T-helper 9 cell (primary cell): ENCODE results near the gene COL4A2.
"Not testable (repeated sequence)": the region's sequence is repeated elsewhere in the genome, so short reads cannot be mapped to it uniquely, and the experiment has no call there.

Experiments used
- DNase-seq: peaks from one replicate; pipeline ENCODE4 v3.0.0-alpha.2; 2020

Gene COL4A2

GRCh38 chr13:110308656-110309359, 1.7 kb downstream of the COL4A2 start:
- DNase-seq: no peak

DNA sequence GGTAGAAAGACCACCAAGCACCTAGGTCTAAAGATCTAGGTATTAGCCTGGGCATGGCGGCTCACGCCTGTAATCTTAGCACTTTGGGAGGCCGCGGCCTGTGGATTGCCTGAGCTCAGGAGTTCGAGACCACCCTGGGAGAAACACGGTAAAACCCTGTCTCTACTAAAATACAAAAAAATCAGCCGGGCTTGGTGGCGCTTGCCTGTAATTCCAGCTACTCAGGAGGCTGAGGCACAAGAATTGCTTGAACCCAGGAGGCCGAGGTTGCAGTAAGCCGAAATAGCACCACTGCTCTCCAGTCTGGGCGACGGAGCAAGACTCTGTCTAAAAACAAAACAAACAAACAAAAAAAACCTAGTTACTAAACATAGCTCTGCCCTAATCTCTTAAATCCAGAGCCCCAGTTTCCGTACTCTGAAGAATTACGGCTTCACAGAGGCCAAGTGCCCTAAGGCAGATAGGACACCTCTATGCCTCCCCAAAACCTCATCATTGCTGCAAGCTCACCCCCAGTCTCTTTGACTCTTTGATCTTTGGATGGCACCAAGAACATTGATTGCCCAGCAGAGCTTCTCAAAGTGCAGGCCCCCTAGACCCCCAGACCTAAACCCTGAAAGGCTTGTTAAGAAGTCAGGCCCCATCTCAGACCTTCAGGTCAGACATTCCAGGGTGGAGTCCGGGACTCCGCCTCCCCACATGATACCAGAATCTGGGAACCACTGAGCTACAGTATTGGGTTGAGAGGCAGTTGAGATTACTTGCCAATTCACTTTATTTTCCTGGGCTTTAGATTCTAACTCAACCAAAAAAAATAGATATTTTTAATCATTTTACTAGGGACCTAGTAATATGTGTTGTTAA, 2.8 kb downstream of the COL4A2 start:
- no peak for DNase-seq

- DNase-seq: no peak
Measured at GRCh38 chr13:110310541-110311442, 3.7 kb downstream of the COL4A2 start.

- DNase-seq: no peak
Measured at GRCh38 chr13:110311443-110312338, 4.6 kb downstream of the COL4A2 start.

DNA sequence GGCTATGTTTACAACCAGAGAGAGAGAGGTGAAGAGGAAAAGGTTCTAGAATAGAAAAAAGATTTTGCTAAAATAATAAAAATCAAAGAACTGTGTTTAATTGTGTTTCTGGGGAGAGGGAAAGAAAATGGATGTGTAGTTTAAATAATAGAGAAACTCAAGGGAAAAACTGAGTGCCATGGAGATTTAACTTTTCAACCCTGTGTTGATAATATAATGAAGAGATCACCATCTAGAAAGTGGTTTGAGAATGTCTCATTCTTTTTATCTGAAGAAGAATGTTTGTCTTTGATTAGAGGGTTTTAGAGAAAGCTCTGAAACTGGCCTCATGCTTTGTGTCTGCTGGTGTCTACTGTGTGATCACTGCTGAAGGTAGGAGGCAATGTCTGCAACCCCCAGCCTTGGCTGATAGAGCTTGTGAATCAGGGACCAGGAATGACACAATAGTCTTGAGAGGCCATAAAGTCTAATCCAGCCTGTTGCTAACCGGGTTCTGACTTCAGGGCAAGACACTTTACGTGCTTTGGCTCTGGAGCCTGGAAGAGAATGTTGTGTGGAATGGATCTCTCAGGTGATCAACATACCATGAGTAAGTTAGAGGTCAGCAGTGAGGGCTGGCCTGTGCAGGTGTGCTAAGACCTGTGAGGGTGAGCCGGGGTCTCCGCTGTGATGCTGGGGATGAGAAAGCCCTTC, 5.4 kb downstream of the COL4A2 start:
- DNase-seq: no peak

DNA sequence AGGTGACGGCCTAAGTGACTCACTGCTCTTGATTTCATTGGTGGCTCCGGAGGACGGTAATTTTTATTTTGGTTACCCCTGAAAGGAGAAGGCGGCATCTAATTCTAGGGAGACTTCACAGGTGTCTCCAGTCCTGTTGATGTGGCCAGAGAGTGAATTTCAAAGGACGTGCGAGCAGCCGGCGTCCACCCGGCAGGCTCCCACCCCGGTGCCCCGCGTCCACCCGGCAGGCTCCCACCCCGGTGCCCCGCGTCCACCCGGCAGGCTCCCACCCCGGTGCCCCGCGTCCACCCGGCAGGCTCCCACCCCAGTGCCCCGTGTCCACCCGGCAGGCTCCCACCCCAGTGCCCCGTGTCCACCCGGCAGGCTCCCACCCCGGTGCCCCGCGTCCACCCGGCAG, 6.2 kb downstream of the COL4A2 start:
- not testable (repeated sequence) for DNase-seq

GRCh38 chr13:110313733-110314132, 6.6 kb downstream of the COL4A2 start:
- DNase-seq: not testable (repeated sequence)

GRCh38 chr13:110314516-110315245, 7.6 kb downstream of the COL4A2 start:
- no peak for DNase-seq

GRCh38 chr13:110316196-110316595, 9.1 kb downstream of the COL4A2 start:
- no peak for DNase-seq

GRCh38 chr13:110317093-110317492, 10.0 kb downstream of the COL4A2 start:
- DNase-seq: no peak

GRCh38 chr13:110317496-110318195, 10.6 kb downstream of the COL4A2 start:
- DNase-seq: no peak

- no peak for DNase-seq
Measured at GRCh38 chr13:110318920-110319319, 11.8 kb downstream of the COL4A2 start.

GRCh38 chr13:110319397-110319773, 12.3 kb downstream of the COL4A2 start:
- DNase-seq: no peak

DNA sequence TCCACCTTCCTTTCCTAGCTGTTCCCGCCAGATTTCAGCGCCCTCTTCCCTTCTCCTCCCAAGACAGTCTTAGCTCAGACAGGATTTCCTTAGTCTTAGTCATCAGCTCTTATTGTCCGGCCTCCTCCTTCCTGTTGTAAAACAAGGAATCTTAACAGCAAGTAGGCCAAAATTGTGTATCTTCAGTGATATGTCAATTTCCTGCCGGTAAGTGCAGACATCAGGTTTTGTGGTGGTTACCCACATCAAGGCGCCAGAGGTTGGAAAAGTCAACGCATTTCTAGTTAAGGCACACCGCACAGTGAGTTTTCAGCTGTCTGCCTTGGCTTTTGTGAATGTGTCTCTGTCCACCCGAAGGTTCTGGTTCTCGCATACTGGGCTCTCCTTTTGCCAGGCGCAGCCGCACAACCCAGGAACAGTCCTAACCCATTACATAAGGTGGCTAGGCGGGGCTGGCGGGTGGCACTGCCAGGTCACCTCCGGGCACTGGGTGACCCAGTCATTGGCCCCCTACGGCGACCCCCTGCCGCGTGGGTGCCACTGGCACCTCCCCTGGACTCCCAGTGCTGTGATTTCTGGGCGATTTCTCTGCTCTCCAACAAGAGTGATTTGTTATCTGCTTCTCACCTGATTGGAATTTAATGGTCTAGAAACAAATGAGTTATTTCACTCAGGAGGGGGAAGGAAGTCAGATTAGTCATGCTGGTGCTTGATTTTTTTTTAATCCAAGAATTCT, 12.9 kb downstream of the COL4A2 start:
- DNase-seq: no peak

DNA sequence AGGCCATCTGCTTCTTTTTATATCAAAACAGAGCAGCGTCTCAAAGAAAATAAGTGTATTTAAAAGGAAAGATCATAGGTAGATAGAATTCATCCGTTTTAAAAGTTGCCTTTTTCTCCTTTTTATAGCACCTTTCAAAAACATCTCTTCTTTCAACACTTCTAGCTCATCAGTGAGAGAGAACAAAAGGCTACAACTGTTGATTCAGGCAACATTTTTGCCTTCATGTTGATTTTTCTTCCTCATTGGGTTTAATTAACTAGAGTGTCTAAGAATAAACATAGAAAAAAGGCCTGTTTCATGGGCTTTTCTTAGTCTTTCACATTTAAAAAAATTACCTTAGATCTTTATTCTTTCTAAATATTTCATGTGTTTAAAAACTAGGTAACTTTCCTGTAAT, 13.6 kb downstream of the COL4A2 start:
- DNase-seq: no peak

DNA sequence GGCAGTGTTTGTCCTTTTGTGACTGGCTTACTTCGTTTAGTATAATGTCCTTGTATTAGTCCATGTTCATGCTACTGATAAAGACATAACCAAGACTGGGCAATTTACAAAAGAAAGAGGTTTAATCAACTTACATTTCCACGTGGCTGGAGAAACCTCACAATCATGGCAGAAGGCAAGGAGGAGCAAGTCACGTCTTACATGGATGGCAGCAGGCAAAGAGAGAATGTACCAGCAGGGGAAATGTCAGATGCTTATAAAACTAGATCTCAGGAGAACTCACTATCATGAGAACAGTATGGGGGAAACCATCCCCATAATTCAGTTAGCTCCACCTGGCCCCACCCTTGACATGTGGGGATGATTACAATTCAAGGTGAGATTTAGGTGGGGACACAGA, 14.5 kb downstream of the COL4A2 start:
- not testable (repeated sequence) for DNase-seq

DNA sequence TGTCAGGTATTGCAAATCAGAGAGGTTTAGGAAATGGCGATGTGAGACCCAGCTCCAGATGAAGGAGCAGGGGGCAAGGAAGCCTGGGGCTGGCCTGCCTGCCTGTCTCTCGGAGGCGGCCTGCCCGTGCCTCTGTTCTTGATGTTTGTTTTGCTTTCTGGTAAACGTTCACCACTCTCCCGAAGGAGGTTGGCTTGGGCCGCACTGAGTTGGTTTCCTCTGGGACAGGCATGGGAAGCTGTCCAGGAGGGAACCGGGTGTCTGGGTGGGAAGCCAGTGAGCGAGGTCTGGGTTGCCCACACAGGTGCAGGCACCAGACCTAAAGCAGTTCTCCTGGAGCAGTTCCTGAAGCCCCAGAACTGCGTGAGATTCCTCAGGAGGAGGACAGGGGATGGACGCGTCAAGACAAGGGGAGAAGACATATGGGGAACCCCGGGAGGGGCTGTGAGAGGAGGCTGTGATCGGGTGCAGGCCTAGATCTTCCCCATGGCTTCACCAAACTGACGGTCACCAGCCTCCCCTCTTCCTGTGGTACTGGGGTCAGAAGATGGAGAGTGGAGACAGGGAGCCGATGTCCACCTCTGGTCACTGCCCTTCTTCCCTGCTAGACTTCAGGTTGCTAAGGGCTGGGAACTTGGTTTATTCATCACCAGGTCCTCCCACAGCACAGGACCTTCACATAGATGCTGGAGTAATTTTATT, 15.2 kb downstream of the COL4A2 start:
- no peak for DNase-seq

DNA sequence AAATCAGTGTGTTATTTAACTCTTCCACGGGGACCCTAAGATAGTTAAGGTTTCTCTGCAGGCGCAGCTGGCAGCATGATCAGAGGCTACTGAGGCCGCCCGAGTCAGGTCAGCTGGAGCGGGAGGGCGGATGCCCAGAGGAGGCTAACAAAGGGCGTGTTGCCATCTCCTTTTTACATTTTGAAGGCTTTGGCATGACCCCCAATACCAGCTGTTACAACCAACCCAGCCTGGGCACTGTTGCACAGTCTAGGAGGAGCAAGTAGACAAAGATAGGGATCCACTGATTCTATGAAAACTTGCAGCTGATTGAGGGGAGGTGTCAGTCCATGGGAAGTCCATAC, 15.7 kb downstream of the COL4A2 start:
- no peak for DNase-seq
